HepG2 (cell line): Measurements from ENCODE around the gene TMEM255B.

Experiments
- CBX1 ChIP-seq: IDR thresholded peaks from one replicate; pipeline ENCODE4 v1.6.1; 2016; ENCODE audit warnings: antibody characterized with exemption, low read depth
- CEBPB ChIP-seq: IDR thresholded peaks from 2 replicates; pipeline ENCODE4 v1.6.1; 2011; ENCODE audit warnings: low read depth, low read length, improper control_type of control experiment, borderline replicate concordance
- GABPB1 ChIP-seq: IDR thresholded peaks from 2 replicates; pipeline ENCODE4 v1.6.1; 2016; ENCODE audit warnings: mild to moderate bottlenecking, missing genetic modification reagents, moderate library complexity, missing compliant biosample characterization
- HDAC2 ChIP-seq: sonication (generic); formaldehyde crosslinking; IDR thresholded peaks from 2 replicates; pipeline ENCODE4 v1.4.0; 2020; ENCODE audit warnings: missing genetic modification reagents
- PAWR ChIP-seq: sonication (generic); formaldehyde crosslinking; IDR thresholded peaks from 2 replicates; pipeline ENCODE4 v1.4.0; 2020; ENCODE audit warnings: missing genetic modification reagents, mild to moderate bottlenecking, borderline replicate concordance
- RAD21 ChIP-seq: fragments of 450-650 bp; formaldehyde crosslinking; IDR thresholded peaks from 2 replicates; pipeline ENCODE4 v1.5.0; 2020; ENCODE audit warnings: mild to moderate bottlenecking
- ZNF510 ChIP-seq: sonication (generic); formaldehyde crosslinking; IDR thresholded peaks from 2 replicates; pipeline ENCODE4 v1.4.0; 2020; ENCODE audit warnings: low read depth, mild to moderate bottlenecking, missing genetic modification reagents
- TF ChIP-seq, protein P1 (sequence below): sonication (generic); formaldehyde crosslinking; IDR thresholded peaks from 2 replicates; pipeline ENCODE4 v1.5.0; 2020; ENCODE audit warnings: mild to moderate bottlenecking, missing genetic modification reagents, moderate library complexity
- TF ChIP-seq, protein P2 (sequence below): sonication (generic); formaldehyde crosslinking; IDR thresholded peaks from 2 replicates; pipeline ENCODE4 v1.5.1; 2020; ENCODE audit warnings: mild to moderate bottlenecking, missing genetic modification reagents, moderate library complexity
- TF ChIP-seq, protein P3 (sequence below): sonication (generic); formaldehyde crosslinking; IDR thresholded peaks from 2 replicates; pipeline ENCODE4 v1.8.1; 2023; ENCODE audit warnings: mild to moderate bottlenecking, inconsistent platforms, moderate library complexity, missing genetic modification reagents, borderline replicate concordance
- TF ChIP-seq, protein P4 (sequence below): sonication (generic); formaldehyde crosslinking; IDR thresholded peaks from 2 replicates; pipeline ENCODE4 v1.5.0; 2020; ENCODE audit warnings: mild to moderate bottlenecking, missing genetic modification reagents, borderline replicate concordance

DNA sequence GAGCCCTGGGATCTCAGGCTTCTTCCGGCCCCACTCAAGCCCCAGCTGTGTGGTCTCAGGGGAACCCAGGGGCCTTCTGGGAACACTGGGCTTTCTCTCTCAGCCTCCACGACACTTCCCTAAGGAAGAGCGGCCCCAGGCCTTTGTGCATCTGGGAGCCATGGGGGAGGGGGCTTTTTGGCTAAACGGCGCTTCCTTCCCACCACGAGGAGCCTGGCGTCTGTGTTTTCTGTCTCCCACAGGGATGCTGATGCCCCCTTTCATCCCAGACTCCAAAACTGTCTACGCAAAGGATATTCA, 24.2 kb upstream of the TMEM255B start:
- TF ChIP-seq GABPB1 (CRISPR knock-in tag) (no peak), CBX1 (no peak), HDAC2 (CRISPR knock-in tag) (no peak), CEBPB (no peak), RAD21 (CRISPR knock-in tag) (no peak), ZNF510 (CRISPR knock-in tag) (no peak), PAWR (CRISPR knock-in tag) (no peak)
- TF ChIP-seq, protein P1, sequence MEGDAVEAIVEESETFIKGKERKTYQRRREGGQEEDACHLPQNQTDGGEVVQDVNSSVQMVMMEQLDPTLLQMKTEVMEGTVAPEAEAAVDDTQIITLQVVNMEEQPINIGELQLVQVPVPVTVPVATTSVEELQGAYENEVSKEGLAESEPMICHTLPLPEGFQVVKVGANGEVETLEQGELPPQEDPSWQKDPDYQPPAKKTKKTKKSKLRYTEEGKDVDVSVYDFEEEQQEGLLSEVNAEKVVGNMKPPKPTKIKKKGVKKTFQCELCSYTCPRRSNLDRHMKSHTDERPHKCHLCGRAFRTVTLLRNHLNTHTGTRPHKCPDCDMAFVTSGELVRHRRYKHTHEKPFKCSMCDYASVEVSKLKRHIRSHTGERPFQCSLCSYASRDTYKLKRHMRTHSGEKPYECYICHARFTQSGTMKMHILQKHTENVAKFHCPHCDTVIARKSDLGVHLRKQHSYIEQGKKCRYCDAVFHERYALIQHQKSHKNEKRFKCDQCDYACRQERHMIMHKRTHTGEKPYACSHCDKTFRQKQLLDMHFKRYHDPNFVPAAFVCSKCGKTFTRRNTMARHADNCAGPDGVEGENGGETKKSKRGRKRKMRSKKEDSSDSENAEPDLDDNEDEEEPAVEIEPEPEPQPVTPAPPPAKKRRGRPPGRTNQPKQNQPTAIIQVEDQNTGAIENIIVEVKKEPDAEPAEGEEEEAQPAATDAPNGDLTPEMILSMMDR (CRISPR knock-in tag): no peak
- TF ChIP-seq, protein P2, sequence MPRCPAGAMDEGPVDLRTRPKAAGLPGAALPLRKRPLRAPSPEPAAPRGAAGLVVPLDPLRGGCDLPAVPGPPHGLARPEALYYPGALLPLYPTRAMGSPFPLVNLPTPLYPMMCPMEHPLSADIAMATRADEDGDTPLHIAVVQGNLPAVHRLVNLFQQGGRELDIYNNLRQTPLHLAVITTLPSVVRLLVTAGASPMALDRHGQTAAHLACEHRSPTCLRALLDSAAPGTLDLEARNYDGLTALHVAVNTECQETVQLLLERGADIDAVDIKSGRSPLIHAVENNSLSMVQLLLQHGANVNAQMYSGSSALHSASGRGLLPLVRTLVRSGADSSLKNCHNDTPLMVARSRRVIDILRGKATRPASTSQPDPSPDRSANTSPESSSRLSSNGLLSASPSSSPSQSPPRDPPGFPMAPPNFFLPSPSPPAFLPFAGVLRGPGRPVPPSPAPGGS (CRISPR knock-in tag): no peak
- TF ChIP-seq, protein P3, sequence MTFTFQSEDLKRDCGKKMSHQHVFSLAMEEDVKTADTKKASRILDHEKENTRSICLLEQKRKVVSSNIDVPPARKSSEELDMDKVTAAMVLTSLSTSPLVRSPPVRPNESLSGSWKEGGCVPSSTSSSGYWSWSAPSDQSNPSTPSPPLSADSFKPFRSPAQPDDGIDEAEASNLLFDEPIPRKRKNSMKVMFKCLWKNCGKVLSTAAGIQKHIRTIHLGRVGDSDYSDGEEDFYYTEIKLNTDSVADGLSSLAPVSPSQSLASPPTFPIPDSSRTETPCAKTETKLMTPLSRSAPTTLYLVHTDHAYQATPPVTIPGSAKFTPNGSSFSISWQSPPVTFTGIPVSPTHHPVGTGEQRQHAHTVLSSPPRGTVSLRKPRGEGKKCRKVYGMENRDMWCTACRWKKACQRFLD (CRISPR knock-in tag): no peak
- TF ChIP-seq, protein P4, sequence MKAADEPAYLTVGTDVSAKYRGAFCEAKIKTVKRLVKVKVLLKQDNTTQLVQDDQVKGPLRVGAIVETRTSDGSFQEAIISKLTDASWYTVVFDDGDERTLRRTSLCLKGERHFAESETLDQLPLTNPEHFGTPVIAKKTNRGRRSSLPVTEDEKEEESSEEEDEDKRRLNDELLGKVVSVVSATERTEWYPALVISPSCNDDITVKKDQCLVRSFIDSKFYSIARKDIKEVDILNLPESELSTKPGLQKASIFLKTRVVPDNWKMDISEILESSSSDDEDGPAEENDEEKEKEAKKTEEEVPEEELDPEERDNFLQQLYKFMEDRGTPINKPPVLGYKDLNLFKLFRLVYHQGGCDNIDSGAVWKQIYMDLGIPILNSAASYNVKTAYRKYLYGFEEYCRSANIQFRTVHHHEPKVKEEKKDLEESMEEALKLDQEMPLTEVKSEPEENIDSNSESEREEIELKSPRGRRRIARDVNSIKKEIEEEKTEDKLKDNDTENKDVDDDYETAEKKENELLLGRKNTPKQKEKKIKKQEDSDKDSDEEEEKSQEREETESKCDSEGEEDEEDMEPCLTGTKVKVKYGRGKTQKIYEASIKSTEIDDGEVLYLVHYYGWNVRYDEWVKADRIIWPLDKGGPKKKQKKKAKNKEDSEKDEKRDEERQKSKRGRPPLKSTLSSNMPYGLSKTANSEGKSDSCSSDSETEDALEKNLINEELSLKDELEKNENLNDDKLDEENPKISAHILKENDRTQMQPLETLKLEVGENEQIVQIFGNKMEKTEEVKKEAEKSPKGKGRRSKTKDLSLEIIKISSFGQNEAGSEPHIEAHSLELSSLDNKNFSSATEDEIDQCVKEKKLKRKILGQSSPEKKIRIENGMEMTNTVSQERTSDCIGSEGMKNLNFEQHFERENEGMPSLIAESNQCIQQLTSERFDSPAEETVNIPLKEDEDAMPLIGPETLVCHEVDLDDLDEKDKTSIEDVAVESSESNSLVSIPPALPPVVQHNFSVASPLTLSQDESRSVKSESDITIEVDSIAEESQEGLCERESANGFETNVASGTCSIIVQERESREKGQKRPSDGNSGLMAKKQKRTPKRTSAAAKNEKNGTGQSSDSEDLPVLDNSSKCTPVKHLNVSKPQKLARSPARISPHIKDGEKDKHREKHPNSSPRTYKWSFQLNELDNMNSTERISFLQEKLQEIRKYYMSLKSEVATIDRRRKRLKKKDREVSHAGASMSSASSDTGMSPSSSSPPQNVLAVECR (CRISPR knock-in tag): no peak
